GM21447 (cell line): ENCODE results near the gene HIGD1C.
"Not testable (repeated sequence)": the region's sequence is repeated elsewhere in the genome, so short reads cannot be mapped to it uniquely, and the experiment has no call there.

ENCODE experiments used
- ATAC-seq: cut with Tn5 transposase; IDR thresholded peaks from one replicate; pipeline ENCODE4 v1.9.1; 2021; ENCODE audit not compliant: unreplicated experiment

The HIGD1C gene

GRCh38 chr12:50933459-50934124 lies 18.8 kb upstream of the HIGD1C start:
- no peak for ATAC-seq

GRCh38 chr12:50934371-50934851 lies 17.9 kb upstream of the HIGD1C start:
- no peak for ATAC-seq

GRCh38 chr12:50934981-50935807 lies 17.1 kb upstream of the HIGD1C start:
- no peak for ATAC-seq

- no peak for ATAC-seq
Observed at GRCh38 chr12:50936821-50937530, 15.4 kb upstream of the HIGD1C start.

GRCh38 chr12:50937653-50938052 lies 14.7 kb upstream of the HIGD1C start:
- ATAC-seq: no peak

DNA sequence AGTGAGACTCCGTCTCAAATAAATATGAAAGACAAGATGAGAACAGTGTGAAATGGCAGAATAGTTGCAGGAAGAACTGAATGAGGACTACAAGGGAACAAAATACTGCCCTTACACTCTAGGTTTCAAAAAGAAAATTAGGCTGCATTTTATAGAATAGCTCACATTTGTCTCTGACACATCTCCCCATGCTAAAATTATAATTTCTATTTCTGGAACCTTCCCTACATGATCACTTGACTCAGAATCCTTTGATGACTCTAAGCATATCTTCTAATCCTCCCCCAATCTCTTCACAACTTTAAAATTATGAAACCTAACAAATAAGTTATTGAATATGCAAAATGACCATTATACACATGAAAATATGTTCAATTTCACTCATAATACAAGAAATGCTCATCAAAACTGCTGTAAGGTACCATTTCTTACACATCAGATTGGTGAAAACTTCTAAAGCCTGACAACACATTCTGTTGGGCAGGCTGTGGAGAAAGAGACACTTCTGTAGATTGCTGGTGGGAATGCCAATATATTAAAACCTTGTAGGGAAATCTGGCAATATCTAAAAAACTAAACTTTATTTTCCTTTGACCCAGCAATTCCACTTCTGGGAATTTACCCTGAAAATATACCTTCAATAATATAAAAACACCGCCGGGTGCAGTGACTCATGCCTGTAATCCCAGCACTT lies 4.3 kb upstream of the HIGD1C start:
- no peak for ATAC-seq

- ATAC-seq: no peak
Observed at GRCh38 chr12:50948798-50949197, 3.5 kb upstream of the HIGD1C start.

DNA sequence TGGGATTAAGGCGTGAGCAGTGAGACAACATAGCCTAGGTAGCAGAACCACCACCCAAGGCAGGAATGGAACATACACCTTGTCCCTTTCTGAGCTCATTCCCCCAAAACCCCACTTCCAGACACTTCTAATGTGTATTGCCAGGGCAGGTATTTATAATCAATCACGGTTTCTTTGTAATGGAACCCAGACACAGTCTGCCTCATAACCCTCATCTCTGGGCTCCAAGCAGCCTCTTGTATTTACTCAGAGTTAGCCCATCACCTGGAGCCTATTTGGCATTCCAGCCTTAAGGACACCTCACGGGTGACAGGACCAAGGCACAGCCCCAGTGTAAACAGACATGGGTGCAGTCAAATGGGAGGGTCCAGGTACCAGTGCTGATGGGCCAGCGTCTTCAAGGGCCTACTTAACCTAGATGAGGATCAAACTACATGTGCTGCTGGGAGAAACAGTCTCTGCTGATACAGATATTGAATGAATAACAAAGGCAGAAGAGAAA lies 2.5 kb upstream of the HIGD1C start:
- ATAC-seq: no peak

DNA sequence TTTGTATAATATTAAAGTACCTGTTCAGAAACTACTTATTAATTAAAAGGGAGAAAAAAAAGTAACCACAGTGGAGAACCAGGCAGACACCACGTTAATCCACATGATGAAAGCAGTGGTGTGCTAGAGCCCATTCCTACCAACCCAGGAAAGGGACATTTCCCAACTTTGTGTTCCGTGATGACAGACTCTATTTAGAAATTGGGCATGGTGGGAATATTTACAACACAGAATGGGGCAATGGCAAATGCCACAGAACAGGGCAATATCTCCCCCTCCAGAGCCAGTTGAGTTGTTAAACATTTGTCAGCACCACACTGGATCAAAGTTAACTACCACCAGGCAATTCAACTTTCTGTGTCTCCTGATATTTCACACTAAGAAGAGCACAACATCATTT lies 1.2 kb upstream of the HIGD1C start:
- no peak for ATAC-seq

DNA sequence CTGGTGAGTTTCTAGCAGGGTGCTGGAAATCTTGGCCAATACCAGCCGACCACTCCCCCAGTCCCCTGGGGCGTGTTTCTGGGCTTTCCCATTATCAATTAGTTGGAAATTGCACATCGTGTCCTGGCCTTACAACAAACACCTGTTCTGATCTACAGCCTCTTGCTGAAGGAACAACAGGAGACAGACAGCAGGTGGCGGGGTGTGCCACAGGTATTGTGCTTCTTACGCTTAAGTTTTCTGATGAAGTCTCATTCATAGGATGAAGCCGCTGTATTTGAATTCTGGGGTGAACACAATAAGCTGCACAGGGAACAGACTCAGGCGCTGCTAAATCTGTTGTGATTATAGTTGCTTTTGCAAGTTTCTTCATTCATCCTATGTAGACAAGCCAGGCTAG lies 703 bp downstream of the HIGD1C start:
- no peak for ATAC-seq

DNA sequence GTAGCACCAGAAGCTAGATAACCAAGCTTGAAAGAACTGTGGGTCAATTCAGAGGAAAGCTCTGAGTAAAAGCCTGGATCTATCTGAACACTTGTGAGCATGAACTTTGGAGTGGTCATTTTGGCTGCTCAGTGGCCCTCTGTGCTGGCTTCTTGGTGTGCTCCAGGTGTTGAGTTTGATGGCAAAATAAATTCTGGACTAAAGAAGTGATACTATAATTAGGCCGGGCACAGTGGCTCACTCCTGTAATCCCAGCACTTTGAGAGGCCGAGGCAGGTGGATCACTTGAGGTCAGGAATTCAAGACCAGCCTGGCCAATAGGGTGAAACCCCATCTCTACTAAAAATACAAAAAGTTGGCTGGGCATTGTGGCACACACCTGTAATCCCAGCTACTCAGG lies 2.4 kb downstream of the HIGD1C start:
- ATAC-seq: not testable (repeated sequence)

GRCh38 chr12:50955288-50955687 lies 2.9 kb downstream of the HIGD1C start:
- ATAC-seq: no peak

DNA sequence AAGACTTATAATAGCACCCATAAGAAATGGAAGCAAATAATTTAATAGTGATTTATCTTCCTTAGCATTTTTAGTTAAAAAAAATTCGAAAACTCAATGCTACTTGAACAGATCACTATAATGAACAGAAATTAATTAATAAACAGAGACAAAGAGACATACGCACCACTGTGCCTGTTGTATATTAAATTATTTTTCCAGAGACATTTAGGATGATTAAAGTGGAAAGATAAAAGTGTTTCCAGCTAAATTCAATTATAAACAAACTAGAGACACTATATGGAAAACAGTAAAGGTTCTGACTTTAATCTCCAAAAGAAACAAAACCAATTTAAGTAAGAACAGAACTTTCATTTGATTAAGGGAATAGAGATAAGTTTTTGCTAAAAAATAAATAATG lies 3.4 kb downstream of the HIGD1C start:
- no peak for ATAC-seq

DNA sequence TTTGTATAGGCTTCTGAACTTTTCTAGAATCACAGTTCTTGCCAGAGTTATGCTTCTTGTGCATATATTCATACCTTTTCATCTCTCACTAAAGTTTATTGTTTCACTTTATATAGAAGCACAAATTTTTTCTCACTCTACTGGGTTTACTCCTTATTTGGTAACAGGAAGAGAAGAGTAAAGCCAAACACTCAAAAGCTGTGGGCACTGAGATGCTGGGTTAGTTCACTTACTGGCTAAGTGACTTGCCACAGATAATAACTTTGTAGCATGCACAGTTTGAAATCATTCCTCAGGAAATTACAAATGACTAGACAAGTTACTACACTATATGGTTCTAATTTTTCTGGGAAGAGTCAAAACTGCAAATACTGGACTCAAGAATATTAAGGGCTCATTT lies 7.8 kb downstream of the HIGD1C start:
- no peak for ATAC-seq

GRCh38 chr12:50961708-50962107 lies 9.4 kb downstream of the HIGD1C start:
- ATAC-seq: no peak

- ATAC-seq: no peak
Observed at GRCh38 chr12:50964432-50964831, 12.1 kb downstream of the HIGD1C start.

DNA sequence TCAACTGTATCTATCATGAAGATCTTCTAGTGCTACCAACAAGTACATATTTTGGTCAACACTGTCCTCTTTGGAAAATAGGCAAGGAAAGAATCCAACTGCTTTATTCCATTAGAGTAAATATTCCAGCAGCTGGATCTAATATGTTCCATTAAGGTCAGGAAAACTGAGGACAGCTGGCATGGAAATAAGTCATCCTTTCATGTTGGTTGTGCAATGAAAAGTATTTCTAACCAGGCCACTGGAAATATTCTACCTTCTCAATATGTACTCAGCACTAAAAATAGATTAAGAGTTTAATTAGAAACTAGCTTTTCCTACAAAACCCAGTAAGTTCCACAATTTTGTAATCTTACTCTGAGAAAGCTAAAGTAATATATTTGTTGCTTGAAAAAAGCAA lies 19.6 kb downstream of the HIGD1C start:
- ATAC-seq: no peak

DNA sequence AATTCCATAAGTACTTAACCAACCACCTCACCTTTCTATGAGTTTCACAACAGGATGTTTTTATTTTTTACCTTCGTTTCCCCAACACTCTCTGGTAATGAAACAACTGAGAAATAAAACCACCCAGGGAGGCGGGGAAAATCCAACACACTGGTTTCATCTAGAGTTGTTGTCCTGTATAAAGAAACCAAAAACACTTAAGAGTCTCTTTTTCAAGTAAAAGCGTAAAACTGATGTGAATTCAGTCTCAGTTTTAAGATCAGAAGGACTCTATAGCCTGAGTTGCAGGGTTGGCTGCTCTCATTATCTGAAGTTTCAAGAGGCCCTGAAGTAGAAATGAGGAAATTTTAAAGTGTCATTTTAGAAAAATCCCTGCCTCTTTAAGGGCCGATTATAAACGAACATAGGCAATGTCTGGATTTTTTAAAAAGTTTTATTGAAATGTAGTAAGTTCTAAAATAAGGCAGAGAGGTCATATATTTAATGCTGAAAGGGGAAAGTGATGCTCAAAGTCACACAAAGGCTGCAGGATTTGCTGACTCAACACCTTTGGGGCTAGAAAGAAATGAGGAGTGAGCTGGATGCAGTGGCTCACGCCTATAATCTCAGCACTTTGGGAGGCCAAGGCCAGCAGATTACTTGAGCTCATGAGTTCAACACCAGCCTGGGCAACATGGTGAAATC lies 27.2 kb downstream of the HIGD1C start:
- peak; percentile 90 for ATAC-seq

GRCh38 chr12:50980545-50980944 lies 28.2 kb downstream of the HIGD1C start:
- ATAC-seq: no peak
